ENCODE measurements around the gene NR3C1.

DNA sequence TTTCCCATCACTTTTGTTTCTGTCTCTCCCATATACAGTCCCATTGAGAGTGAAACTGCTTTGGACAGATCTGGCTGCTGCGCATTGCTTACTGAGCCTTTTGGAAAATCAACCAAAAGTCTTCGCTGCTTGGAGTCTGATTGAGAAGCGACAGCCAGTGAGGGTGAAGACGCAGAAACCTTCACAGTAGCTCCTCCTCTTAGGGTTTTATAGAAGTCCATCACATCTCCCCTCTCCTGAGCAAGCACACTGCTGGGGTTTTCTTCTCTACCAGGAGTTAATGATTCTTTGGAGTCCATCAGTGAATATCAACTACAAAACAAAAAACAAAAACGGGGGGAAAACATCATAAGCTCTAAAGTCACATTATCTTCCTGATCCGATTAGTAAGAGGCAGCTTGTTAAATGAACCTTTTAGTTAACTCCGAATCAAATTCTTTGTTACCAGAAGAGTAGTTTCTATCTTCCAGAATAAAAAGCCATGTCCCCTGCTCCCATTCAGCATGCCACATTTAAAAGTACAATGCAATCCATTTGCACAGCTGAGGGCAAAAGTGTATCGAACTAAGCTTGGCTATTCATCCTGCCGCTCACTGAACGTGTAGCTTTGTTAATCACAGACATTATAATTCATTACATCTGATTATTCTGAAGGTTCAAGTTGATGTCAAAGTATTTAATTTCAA lies 2.8 kb downstream of the NR3C1 start:
- TF ChIP-seq, protein P1, sequence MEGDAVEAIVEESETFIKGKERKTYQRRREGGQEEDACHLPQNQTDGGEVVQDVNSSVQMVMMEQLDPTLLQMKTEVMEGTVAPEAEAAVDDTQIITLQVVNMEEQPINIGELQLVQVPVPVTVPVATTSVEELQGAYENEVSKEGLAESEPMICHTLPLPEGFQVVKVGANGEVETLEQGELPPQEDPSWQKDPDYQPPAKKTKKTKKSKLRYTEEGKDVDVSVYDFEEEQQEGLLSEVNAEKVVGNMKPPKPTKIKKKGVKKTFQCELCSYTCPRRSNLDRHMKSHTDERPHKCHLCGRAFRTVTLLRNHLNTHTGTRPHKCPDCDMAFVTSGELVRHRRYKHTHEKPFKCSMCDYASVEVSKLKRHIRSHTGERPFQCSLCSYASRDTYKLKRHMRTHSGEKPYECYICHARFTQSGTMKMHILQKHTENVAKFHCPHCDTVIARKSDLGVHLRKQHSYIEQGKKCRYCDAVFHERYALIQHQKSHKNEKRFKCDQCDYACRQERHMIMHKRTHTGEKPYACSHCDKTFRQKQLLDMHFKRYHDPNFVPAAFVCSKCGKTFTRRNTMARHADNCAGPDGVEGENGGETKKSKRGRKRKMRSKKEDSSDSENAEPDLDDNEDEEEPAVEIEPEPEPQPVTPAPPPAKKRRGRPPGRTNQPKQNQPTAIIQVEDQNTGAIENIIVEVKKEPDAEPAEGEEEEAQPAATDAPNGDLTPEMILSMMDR (conservative IDR thresholded peaks at IDR 0.05 in 1 of 2, IDR thresholded peaks at IDR 0.05 in 1 of 2; ENCODE audit: extremely low read depth in 1 of 2, insufficient read depth in 1 of 2, low read depth in 1 of 2, low read length in 2 of 2) = no peak
- TF ChIP-seq EZH2 (IDR thresholded peaks at IDR 0.05; ENCODE audit: borderline replicate concordance, low read length) = no peak
